BLaER1 treated with 17β-estradiol and CSF1 and Interleukin-3, amounts not matched to agents 10 nM and 100 nM (cell line): ENCODE data around the gene KIRREL3.

Source experiments
- H3K27ac ChIP-seq, 11 experiments: shearing (Covaris generic); formaldehyde crosslinking; 2 replicates each; pipeline ENCODE4 v1.8.1; 2022
- H3K27me3 ChIP-seq, 11 experiments: shearing (Covaris generic); formaldehyde crosslinking; 2 replicates each; pipeline ENCODE4 v1.8.1; 2022
- H3K36me3 ChIP-seq, 11 experiments: shearing (Covaris generic); formaldehyde crosslinking; 2 replicates each; pipeline ENCODE4 v1.8.1; 2022
- H3K4me1 ChIP-seq, 10 experiments: shearing (Covaris generic); formaldehyde crosslinking; 2 replicates each; pipeline ENCODE4 v1.8.1; 2022
- H3K4me2 ChIP-seq, 11 experiments: shearing (Covaris generic); formaldehyde crosslinking; 2 replicates each; pipeline ENCODE4 v1.8.1; 2022
- H3K4me3 ChIP-seq, 10 experiments: shearing (Covaris generic); formaldehyde crosslinking; 2 replicates each; pipeline ENCODE4 v1.8.1; 2022
- H3K9ac ChIP-seq, 11 experiments: shearing (Covaris generic); formaldehyde crosslinking; 2 replicates each; pipeline ENCODE4 v1.8.1; 2022
- H3K9me3 ChIP-seq, 11 experiments: shearing (Covaris generic); formaldehyde crosslinking; replicated peaks in 1 of 11; 2 replicates each; pipeline ENCODE4 v1.8.1; 2022
- H4K20me1 ChIP-seq, 11 experiments: shearing (Covaris generic); formaldehyde crosslinking; 2 replicates each; pipeline ENCODE4 v1.8.1; 2022
- Cebpa-rat ChIP-seq, 11 experiments: shearing (Covaris generic); IDR thresholded peaks; 2 replicates each; pipeline ENCODE4 v1.8.1; 2022

Gene KIRREL3

DNA sequence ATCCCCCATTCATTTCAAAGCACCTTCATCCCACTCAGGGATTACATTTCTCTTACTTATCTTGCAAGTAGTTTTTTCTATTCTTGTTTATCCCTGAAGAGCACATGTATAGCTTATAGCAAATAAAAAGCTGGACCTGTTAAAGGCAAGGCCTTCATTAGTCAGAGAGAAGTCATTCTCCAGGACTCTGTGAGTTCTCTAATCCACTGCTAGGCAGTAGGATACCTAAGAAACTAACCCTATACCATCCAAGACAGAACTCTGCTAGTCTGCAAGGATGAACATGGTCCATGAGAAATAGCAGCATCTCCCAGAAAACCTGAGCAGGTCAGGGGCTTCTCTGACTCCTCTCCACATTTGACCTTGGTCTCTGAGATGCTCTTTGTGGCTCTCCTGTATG is 104.5 kb downstream of the KIRREL3 start:
- Histone ChIP-seq H3K27me3 (no peaks in the 10 kb centered on the region), H3K9me3 (peaks cover 15 to 35% (median 23%) of the 10 kb centered on the region in 11 experiments; a peak in 19 of 22 replicates), H3K4me2 (no peak overlapping the region), H3K9ac (no peak overlapping the region), H3K4me1 (no peaks in the 10 kb centered on the region; a peak in 1 of 20 replicates), H4K20me1 (no peaks in the 10 kb centered on the region), H3K4me3 (no peak overlapping the region), H3K36me3 (no peaks in the 10 kb centered on the region), H3K27ac (no peak overlapping the region)
- no peak for TF ChIP-seq Cebpa-rat (IDR thresholded peaks at IDR 0.05)

DNA sequence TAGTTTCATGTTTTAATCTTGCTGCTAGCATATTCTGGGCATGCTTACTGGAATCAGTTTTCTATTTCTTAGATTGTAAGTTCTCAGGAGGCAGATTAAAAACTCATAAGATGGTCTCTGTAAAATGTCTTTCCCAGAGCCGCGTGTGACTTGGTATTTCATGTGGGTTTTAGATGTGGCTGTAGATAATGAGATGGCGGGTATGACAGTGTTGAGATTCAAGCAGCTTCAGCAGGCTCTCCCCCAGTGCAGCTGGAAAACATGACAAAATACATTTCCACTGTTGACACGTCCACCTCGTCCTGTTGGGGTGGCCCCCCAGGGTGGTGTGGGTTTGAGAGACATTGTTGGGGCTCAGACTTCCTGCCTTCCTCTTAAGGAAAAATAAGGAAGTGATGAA is 106.8 kb downstream of the KIRREL3 start:
- Histone ChIP-seq H3K9ac (no peak overlapping the region), H3K4me1 (no peaks in the 10 kb centered on the region; a peak in 1 of 20 replicates), H3K27me3 (no peaks in the 10 kb centered on the region), H3K27ac (no peak overlapping the region), H3K9me3 (peaks cover 15 to 35% (median 23%) of the 10 kb centered on the region in 11 experiments; a peak in 19 of 22 replicates), H3K4me2 (no peak overlapping the region), H3K36me3 (no peaks in the 10 kb centered on the region), H4K20me1 (no peaks in the 10 kb centered on the region), H3K4me3 (no peak overlapping the region)
- TF ChIP-seq Cebpa-rat (IDR thresholded peaks at IDR 0.05) = no peak

GRCh38 chr11:126892756-126893155 is 107.8 kb downstream of the KIRREL3 start:
- H3K4me1 ChIP-seq = no peaks in the 10 kb centered on the region; a peak in 1 of 20 replicates
- no peak overlapping the region for H3K4me2 ChIP-seq
- H4K20me1 ChIP-seq = no peaks in the 10 kb centered on the region
- H3K9me3 ChIP-seq = peaks cover 15 to 32% (median 23%) of the 10 kb centered on the region in 11 experiments; a peak in 19 of 22 replicates
- no peaks in the 10 kb centered on the region for H3K36me3 ChIP-seq
- no peaks in the 10 kb centered on the region for H3K27me3 ChIP-seq
- no peak overlapping the region for H3K9ac ChIP-seq
- no peak overlapping the region for H3K27ac ChIP-seq
- no peak for TF ChIP-seq Cebpa-rat (IDR thresholded peaks at IDR 0.05)
- no peak overlapping the region for H3K4me3 ChIP-seq

DNA sequence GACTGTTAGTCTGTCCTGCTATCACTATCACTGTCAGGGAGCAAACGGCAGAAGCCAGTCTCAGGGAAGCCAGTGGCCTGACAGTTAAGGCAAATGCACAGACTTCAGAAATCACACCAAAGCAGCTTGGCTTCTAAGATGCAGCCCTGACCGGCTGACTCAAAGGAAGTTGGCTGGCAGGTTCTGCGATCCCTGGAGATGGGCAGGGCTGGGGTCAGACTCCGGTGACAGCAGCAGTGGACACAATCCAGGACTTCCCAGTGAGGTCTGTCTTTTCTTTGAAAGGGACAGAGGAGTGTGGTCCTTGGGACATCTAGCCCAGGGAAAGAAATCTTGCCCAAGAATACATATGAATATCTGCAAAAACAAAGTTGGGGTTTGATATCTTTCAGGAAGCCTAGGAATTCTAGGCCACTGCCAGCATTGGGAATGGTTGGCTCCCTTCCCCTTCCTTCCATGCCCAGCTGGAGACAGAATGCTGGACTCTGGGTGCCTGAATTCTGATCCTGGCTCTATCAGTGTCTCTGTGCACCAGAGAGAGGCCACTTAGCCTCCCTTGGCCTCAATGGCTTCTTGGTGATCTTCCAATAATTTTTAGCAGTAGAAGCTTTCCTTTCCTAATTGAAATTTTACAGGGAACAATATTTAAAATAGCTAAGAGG is 108.9 kb downstream of the KIRREL3 start:
- Histone ChIP-seq H3K4me3 (no peak overlapping the region), H3K9me3 (peaks cover 14 to 23% (median 18%) of the 10 kb centered on the region in 11 experiments; a peak in 19 of 22 replicates), H3K36me3 (no peaks in the 10 kb centered on the region), H3K27me3 (no peaks in the 10 kb centered on the region), H3K27ac (no peak overlapping the region), H3K9ac (no peak overlapping the region), H4K20me1 (no peaks in the 10 kb centered on the region), H3K4me2 (no peak overlapping the region), H3K4me1 (no peaks in the 10 kb centered on the region; a peak in 1 of 20 replicates)
- no peak for TF ChIP-seq Cebpa-rat (IDR thresholded peaks at IDR 0.05)

DNA sequence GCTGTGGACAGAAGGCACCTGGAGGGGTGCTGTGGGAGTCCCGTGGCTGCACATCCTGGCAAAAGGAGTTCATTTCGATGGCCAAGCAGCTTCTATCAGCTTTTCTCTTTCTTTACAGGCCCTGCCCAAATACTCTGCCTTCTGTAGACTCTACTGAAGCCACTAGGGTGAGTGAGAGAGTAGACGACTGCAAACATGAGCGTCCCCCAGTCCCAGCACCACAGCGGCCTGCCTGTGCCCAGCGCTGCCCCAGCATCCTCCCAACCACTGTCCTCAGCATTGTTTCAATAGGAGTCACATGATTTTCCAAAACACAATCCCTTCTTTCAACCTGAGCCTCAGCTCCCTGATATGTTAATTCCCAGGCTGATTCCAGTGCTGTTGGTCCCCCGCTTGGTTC is 110.0 kb downstream of the KIRREL3 start:
- TF ChIP-seq Cebpa-rat (IDR thresholded peaks at IDR 0.05) = no peak
- Histone ChIP-seq H3K9me3 (peaks cover 3 to 11% (median 7%) of the 10 kb centered on the region in 11 experiments; a peak in 18 of 22 replicates), H4K20me1 (no peaks in the 10 kb centered on the region), H3K36me3 (no peaks in the 10 kb centered on the region), H3K4me2 (no peak overlapping the region), H3K27ac (no peak overlapping the region), H3K4me1 (no peaks in the 10 kb centered on the region; a peak in 1 of 20 replicates), H3K9ac (no peak overlapping the region), H3K27me3 (no peaks in the 10 kb centered on the region), H3K4me3 (no peak overlapping the region)

- H3K4me1 ChIP-seq = no peaks in the 10 kb centered on the region
- TF ChIP-seq Cebpa-rat (IDR thresholded peaks at IDR 0.05) = no peak
Measured at GRCh38 chr11:126888115-126888712, 112.4 kb downstream of the KIRREL3 start.

DNA sequence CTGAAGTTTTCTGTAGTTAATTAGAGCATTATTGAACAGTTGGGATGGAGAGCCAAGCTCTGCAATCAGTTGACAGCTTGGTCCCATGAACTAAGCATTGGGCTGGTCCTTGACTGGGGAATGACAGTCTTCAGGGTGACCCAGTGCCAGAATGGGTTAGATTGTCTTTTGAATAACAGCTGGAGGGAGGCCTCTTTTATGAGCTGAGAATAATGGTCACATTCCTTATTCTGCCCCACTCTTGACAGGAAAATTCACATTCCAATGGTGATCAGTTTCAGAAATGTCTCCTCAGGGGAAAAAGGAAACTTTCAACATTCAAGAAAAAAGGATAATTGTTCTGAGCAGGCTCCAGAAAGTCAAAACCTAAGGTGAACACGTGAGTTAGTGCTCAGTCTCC is 113.9 kb downstream of the KIRREL3 start:
- no peak for TF ChIP-seq Cebpa-rat (IDR thresholded peaks at IDR 0.05)
- Histone ChIP-seq H3K4me2 (no peak overlapping the region), H3K27me3 (no peaks in the 10 kb centered on the region), H3K4me3 (no peak overlapping the region), H3K9ac (no peak overlapping the region), H3K27ac (no peak overlapping the region), H3K4me1 (no peaks in the 10 kb centered on the region), H3K9me3 (no peaks in the 10 kb centered on the region), H3K36me3 (no peaks in the 10 kb centered on the region), H4K20me1 (no peaks in the 10 kb centered on the region)

More at GRCh38 chr11:126888115-126888712, 112.4 kb downstream of the KIRREL3 start:
- Histone ChIP-seq H3K9ac (no peak overlapping the region), H3K27ac (no peak overlapping the region), H3K9me3 (no peaks in the 10 kb centered on the region), H3K4me3 (no peak overlapping the region), H3K27me3 (no peaks in the 10 kb centered on the region), H3K4me2 (no peak overlapping the region), H4K20me1 (no peaks in the 10 kb centered on the region), H3K36me3 (no peaks in the 10 kb centered on the region)

DNA sequence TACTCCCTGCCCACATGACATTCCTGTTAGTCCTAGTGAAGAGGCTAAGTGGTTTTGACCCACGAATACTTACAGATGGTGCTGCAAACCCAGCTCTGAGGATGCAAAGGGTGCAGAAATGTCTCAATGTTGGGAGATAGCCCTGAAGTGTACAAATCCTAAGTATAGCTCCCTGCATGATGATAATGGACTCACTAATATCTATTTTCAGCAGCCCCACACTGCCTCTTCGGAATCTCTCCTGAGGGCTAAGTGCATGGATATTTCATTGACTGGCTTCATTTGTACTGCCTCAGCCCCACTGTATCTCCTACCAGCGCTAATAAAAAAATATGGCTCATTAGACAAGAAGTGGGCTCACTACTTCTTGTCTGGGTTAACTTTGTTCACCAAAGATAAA is 114.5 kb downstream of the KIRREL3 start:
- no peak overlapping the region for H3K9ac ChIP-seq

DNA sequence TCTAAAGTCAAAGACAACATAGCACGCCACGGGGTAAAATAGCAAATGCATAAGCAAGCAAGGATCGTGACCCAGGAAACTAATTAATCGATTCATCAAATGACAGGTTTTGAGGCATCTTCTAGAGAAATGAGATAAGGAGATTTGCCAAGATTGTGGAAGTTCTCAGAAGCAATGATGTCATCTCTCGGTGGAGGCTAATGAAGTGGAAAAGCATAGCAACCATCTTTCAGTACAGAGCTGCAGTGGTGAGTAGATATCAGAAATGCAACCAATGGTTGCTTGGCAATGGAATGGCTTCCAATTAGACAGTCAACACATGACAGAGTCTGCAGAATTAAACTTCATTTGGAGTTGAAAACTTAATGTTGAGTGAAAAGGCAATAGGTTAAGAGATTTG is 116.0 kb downstream of the KIRREL3 start:
- H3K4me3 ChIP-seq = no peak overlapping the region

More for the DNA sequence above, 114.5 kb downstream of the KIRREL3 start:
- Histone ChIP-seq H3K9me3 (no peaks in the 10 kb centered on the region), H3K27ac (no peak overlapping the region), H3K27me3 (no peaks in the 10 kb centered on the region), H4K20me1 (no peaks in the 10 kb centered on the region), H3K4me1 (no peaks in the 10 kb centered on the region), H3K36me3 (no peaks in the 10 kb centered on the region), H3K4me3 (no peak overlapping the region), H3K4me2 (no peak overlapping the region)
- TF ChIP-seq Cebpa-rat (IDR thresholded peaks at IDR 0.05) = no peak

GRCh38 chr11:126884192-126884591 is 116.4 kb downstream of the KIRREL3 start:
- H4K20me1 ChIP-seq = no peaks in the 10 kb centered on the region
- H3K27me3 ChIP-seq = no peaks in the 10 kb centered on the region
- H3K9ac ChIP-seq = no peak overlapping the region
- no peaks in the 10 kb centered on the region for H3K36me3 ChIP-seq
- H3K4me3 ChIP-seq = no peak overlapping the region
- H3K4me2 ChIP-seq = no peak overlapping the region
- no peaks in the 10 kb centered on the region for H3K9me3 ChIP-seq
- no peak for TF ChIP-seq Cebpa-rat (IDR thresholded peaks at IDR 0.05)
- no peak overlapping the region for H3K27ac ChIP-seq
- H3K4me1 ChIP-seq = peaks cover 0 to 4% (median 0%) of the 10 kb centered on the region in 10 experiments; a peak in 2 of 20 replicates

More for the DNA sequence above, 116.0 kb downstream of the KIRREL3 start:
- H4K20me1 ChIP-seq = no peaks in the 10 kb centered on the region
- H3K27ac ChIP-seq = no peak overlapping the region
- H3K4me2 ChIP-seq = no peak overlapping the region
- no peaks in the 10 kb centered on the region for H3K36me3 ChIP-seq
- TF ChIP-seq Cebpa-rat (IDR thresholded peaks at IDR 0.05) = no peak
- H3K9me3 ChIP-seq = no peaks in the 10 kb centered on the region
- H3K27me3 ChIP-seq = no peaks in the 10 kb centered on the region
- no peaks in the 10 kb centered on the region for H3K4me1 ChIP-seq
- no peak overlapping the region for H3K9ac ChIP-seq
